Measurements from ENCODE around the gene TOR1AIP2. TPM values are rescaled to one million over a fixed set of nuclear protein-coding genes. Genes with fewer than 3 reads are reported as not detected.

TOR1AIP2 gene
- total RNA-seq (10 to 100 TPM; 43.2 to 47.9 (median 45.1) TPM), polyA plus RNA-seq (10 to 100 TPM in 1 of 3 donors, 1 to 10 TPM in 2; 4.2 to 15.0 (median 8.8) TPM)

GRCh38 chr1:179877586-179878265, at the start of gene TOR1AIP2:
Gene TOR1AIP2 (minus strand): TSS chr1:179877803. CDS start chr1:179852665, 25,138 bp downstream.
- H3K27ac ChIP-seq: peak within 1 kb of the TSS; percentile 66 to 79 (median 76)
- DNase-seq: peak; percentile 95
- WGBS, 2 donors: 4 to 5% methylated on average over 31 of the region's 31 CpGs
- H3K9me3 ChIP-seq: no peaks in the 10 kb centered on the region
- intact Hi-C loops (cut with DNase I): no loop called here
- H3K36me3 ChIP-seq: peaks cover 0 to 17% (median 3%) of the 10 kb centered on the region in 4 donors
- H3K4me3 ChIP-seq: peak within 1 kb of the TSS; percentile 66 to 77 (median 72)
- peak; percentile 99 to 100 (median 100) for TF ChIP-seq POLR2AphosphoS5 (IDR thresholded peaks at IDR 0.05)
- peak; percentile 97 to 98 for TF ChIP-seq POLR2A (IDR thresholded peaks at IDR 0.05)
- TF ChIP-seq EP300 (IDR thresholded peaks at IDR 0.05): no peak
- no peak for TF ChIP-seq CTCF (IDR thresholded peaks at IDR 0.05)
- H3K4me1 ChIP-seq: peaks cover 0 to 56% (median 38%) of the 10 kb centered on the region in 4 donors
- H3K27me3 ChIP-seq: no peaks in the 10 kb centered on the region

GRCh38 chr1:179926850-179927205, 49.2 kb upstream of the TOR1AIP2 start:
- no peaks in the 10 kb centered on the region for H3K36me3 ChIP-seq
- TF ChIP-seq CTCF (IDR thresholded peaks at IDR 0.05): no peak
- TF ChIP-seq POLR2A (IDR thresholded peaks at IDR 0.05): no peak
- no peak for TF ChIP-seq EP300 (IDR thresholded peaks at IDR 0.05)
- TF ChIP-seq POLR2AphosphoS5 (IDR thresholded peaks at IDR 0.05): no peak
- H3K27me3 ChIP-seq: no peaks in the 10 kb centered on the region
- no peak for DNase-seq
- 96 to 100% methylated on average over 3 of the region's 3 CpGs for WGBS, 2 donors
- no peaks in the 10 kb centered on the region for H3K4me1 ChIP-seq
- intact Hi-C loops (cut with DNase I): no loop called here
- no peaks in the 10 kb centered on the region for H3K9me3 ChIP-seq
- H3K4me3 ChIP-seq: no peak overlapping the region
- no peak overlapping the region for H3K27ac ChIP-seq

DNA sequence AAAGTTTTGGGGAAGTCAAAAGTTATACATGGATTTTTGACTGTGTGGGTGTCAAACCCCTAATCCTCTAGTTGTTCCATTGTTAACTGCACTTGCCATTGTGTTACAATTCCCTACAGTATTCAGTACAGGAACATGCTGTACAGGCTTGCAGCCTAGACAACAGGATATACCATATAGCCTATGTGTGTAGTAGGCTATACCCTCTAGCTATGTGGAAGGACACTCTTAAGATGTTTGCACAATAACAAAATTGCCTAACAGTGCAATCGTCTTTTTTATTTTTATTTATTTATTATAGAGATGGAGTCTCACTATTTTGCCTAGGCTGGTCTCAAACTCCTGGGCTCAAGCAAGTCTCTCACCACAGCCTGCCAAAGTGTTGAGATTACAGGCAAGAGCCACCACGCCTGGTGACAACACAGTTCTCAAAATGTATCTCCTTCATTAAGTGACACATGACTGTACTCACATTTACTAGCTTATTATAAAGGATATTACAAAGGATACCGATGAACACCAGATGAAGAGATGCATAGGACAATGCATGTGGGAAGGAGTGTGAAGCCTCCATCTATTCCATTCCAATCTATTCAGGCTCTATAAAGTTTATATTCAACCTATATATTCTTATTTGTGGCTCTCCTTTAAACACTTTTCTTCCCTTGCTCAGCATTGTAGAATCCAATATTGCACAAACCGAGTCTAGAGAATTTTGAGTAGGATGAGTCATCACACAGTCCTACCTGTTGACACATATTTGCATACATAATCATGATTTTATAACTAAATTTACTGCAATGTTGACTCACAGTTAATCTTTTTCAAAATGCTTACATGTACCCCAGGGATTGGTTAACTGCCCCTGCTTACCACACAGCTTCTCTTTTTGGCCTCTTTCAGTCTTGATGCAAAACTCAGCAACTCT, 48.6 kb upstream of the TOR1AIP2 start:
- WGBS, 2 donors: 73 to 87% methylated on average over 4 of the region's 4 CpGs
- peaks cover 0 to 6% (median 0%) of the 10 kb centered on the region in 4 donors for H3K36me3 ChIP-seq
- H3K27me3 ChIP-seq: no peaks in the 10 kb centered on the region
- no peak overlapping the region for H3K4me3 ChIP-seq
- H3K4me1 ChIP-seq: no peaks in the 10 kb centered on the region
- no peaks in the 10 kb centered on the region for H3K9me3 ChIP-seq
- DNase-seq: no peak
- intact Hi-C loops (cut with DNase I): no loop called here
- no peak overlapping the region for H3K27ac ChIP-seq
- TF ChIP-seq EP300 (IDR thresholded peaks at IDR 0.05): no peak
- TF ChIP-seq POLR2A (IDR thresholded peaks at IDR 0.05): no peak
- no peak for TF ChIP-seq POLR2AphosphoS5 (IDR thresholded peaks at IDR 0.05)
- no peak for TF ChIP-seq CTCF (IDR thresholded peaks at IDR 0.05)

DNA sequence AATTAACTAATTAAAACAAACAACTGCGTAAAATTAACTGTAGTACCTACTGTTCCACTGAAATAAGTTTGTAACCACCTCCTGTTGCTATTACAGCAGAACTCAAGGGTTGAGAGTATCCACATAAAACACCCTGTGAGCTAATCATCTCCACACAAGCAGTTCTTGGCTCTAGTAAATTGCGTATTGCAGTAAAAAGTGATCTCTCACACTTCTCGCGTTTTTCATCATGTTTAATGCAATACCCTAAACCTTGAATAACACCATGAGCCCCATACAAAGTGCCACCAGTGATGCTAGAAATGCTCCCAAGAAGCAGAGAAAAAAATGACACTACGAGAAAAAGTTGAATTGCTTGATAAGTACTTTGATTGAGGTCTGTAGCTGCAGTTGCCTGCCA, 47.7 kb upstream of the TOR1AIP2 start:
- H3K4me1 ChIP-seq: no peaks in the 10 kb centered on the region
- TF ChIP-seq POLR2A (IDR thresholded peaks at IDR 0.05): no peak
- TF ChIP-seq EP300 (IDR thresholded peaks at IDR 0.05): no peak
- TF ChIP-seq CTCF (IDR thresholded peaks at IDR 0.05): no peak
- TF ChIP-seq POLR2AphosphoS5 (IDR thresholded peaks at IDR 0.05): no peak

More for the DNA sequence above, 47.7 kb upstream of the TOR1AIP2 start:
- WGBS, 2 donors: 94 to 95% methylated on average over 5 of the region's 5 CpGs
- peaks cover 0 to 10% (median 1%) of the 10 kb centered on the region in 4 donors for H3K36me3 ChIP-seq
- H3K27me3 ChIP-seq: no peaks in the 10 kb centered on the region
- no peak overlapping the region for H3K4me3 ChIP-seq
- no peaks in the 10 kb centered on the region for H3K9me3 ChIP-seq
- no peak for DNase-seq
- intact Hi-C loops (cut with DNase I): no loop called here
- H3K27ac ChIP-seq: no peak overlapping the region
